OCI-LY7 (cell line): ENCODE results near the gene TSR3. TPM values are rescaled to one million over a fixed set of nuclear protein-coding genes. Genes with fewer than 3 reads are reported as not detected.

Experiments
- BruUV-seq: library from RNA; stranded (reverse); fragments of 400-500 nt; replicated peaks from 2 replicates; lab custom pipeline; 2021; lab: Mats Ljungman, UMichigan
- CTCF ChIA-PET: fragments of 300-600 bp; sonication (Branson Sonifier 250); formaldehyde crosslinking; loops from one replicate; lab custom pipeline; 2022; ENCODE audit warnings: antibody characterized with exemption; ENCODE audit not compliant: unreplicated experiment; lab: Charles Lee
- POLR2A ChIA-PET: fragments of 300-600 bp; sonication (Branson Sonifier 250); formaldehyde crosslinking; loops from one replicate; lab custom pipeline; 2022; ENCODE audit warnings: antibody characterized with exemption; lab: Charles Lee
- DNase-seq: peaks from one replicate; pipeline ENCODE4 v3.0.0-alpha.2; 2015; ENCODE audit warnings: low spot score
- H2AFZ ChIP-seq: fragments of 200-600 bp; sonication (generic), shearing (Covaris generic); 2 replicates; pipeline ENCODE4 v1.6.1; 2014; ENCODE audit warnings: mild to moderate bottlenecking, antibody characterized with exemption, low read length, moderate library complexity
- H3K27ac ChIP-seq: fragments of 200-600 bp; sonication (generic); 2 replicates; pipeline ENCODE4 v1.5.1; 2014; ENCODE audit warnings: mixed run types, low read depth, mild to moderate bottlenecking, moderate library complexity, low read length, inconsistent platforms; ENCODE audit not compliant: poor library complexity, severe bottlenecking
- H3K36me3 ChIP-seq: fragments of 200-600 bp; sonication (generic); 2 replicates; pipeline ENCODE4 v1.6.1; 2014; ENCODE audit warnings: mild to moderate bottlenecking, antibody characterized with exemption, low read length, moderate library complexity, mixed read lengths; ENCODE audit not compliant: insufficient read depth
- H3K4me1 ChIP-seq: fragments of 200-600 bp; sonication (generic); 2 replicates; pipeline ENCODE4 v1.5.1; 2014; ENCODE audit warnings: mild to moderate bottlenecking, low read length; ENCODE audit not compliant: insufficient read depth, poor library complexity, severe bottlenecking
- H3K4me2 ChIP-seq: fragments of 200-600 bp; sonication (generic); 2 replicates; pipeline ENCODE4 v1.6.1; 2014; ENCODE audit warnings: mild to moderate bottlenecking, low read length
- H3K4me3 ChIP-seq: fragments of 200-600 bp; sonication (generic); 2 replicates; pipeline ENCODE4 v1.5.1; 2014; ENCODE audit warnings: mild to moderate bottlenecking, low read depth, low read length; ENCODE audit not compliant: poor library complexity, severe bottlenecking
- H3K79me2 ChIP-seq: fragments of 200-600 bp; sonication (generic); 2 replicates; pipeline ENCODE4 v1.6.1; 2016; ENCODE audit warnings: low read depth, mild to moderate bottlenecking, low read length, moderate library complexity, mixed read lengths; ENCODE audit not compliant: insufficient read depth
- H3K9me2 ChIP-seq: fragments of 200-600 bp; sonication (generic); 2 replicates; pipeline ENCODE4 v1.6.1; 2016; ENCODE audit warnings: mild to moderate bottlenecking, low read length, mixed read lengths; ENCODE audit not compliant: insufficient read depth
- H3K9me3 ChIP-seq: fragments of 200-600 bp; sonication (generic); 2 replicates; pipeline ENCODE4 v1.6.1; 2014; ENCODE audit warnings: mild to moderate bottlenecking, mixed run types, low read length, mixed read lengths
- H4K20me1 ChIP-seq: fragments of 200-600 bp; sonication (generic); 2 replicates; pipeline ENCODE4 v1.6.1; 2014; ENCODE audit warnings: mild to moderate bottlenecking, antibody characterized with exemption, low read length, moderate library complexity, mixed read lengths; ENCODE audit not compliant: insufficient read depth
- EZH2phosphoT487 ChIP-seq: fragments of 200-600 bp; sonication (generic); IDR thresholded peaks from 2 replicates; pipeline ENCODE4 v1.6.1; 2018; ENCODE audit warnings: low read depth, borderline replicate concordance, mild to moderate bottlenecking, mixed run types, antibody characterized with exemption, low read length, moderate library complexity, mixed read lengths
- intact Hi-C: fragments of 100-400 bp; cut with micrococcal nuclease; formaldehyde crosslinking; loops from one replicate; pipeline ENCODE4 v1.10.0; 2022; ENCODE audit not compliant: unreplicated experiment
- total RNA-seq, 2 experiments: library from RNA; depleted of rRNA in 1 of 2; stranded (reverse); fragments of >200 nt in 1 of 2; shearing (Covaris generic) in 1 of 2; gene quantifications; 2 replicates each; pipeline ENCODE4 v1.2.3, GENCODE V29; 2014 to 2022
- TF ChIP-seq, protein P1 (sequence below): fragments of 200-600 bp; sonication (generic); conservative IDR thresholded peaks from 2 replicates; pipeline ENCODE4 v1.5.1; 2014; ENCODE audit warnings: mild to moderate bottlenecking, antibody characterized with exemption, low read length, moderate library complexity, mixed read lengths

The TSR3 gene
- total RNA-seq, 2 experiments from 2014 or later, result 47.2 to 75.8 TPM

DNA sequence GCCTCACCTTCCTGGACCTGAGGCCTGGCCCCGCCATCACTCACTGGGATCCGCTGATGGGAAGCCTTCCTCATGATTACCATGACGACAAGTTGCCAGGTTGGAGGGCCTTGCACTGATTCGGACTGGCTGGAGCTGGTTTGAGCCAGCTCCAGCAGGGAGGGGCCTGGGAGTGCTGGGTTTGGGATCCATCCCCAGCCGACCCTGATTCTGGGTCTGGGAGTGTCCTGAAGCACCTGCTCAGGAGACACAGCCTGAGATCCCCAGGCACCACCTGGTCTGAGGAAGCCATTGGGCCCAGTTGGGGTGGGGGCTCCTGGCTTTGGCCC is 24.1 kb downstream of the TSR3 start:
- Histone ChIP-seq H3K36me3 (peaks cover 33% of the 10 kb centered on the region), H2AFZ (no peak overlapping the region), H3K4me2 (no peak overlapping the region), H3K4me1 (peaks cover 18% of the 10 kb centered on the region), H3K9me2 (no peaks in the 10 kb centered on the region), H3K27ac (no peak overlapping the region), H3K9me3 (no peaks in the 10 kb centered on the region), H4K20me1 (no peaks in the 10 kb centered on the region), H3K4me3 (no peak overlapping the region), H3K79me2 (no peaks in the 10 kb centered on the region)
- intact Hi-C loops, result no loop called here
- no TSS peak for BruUV-seq
- no peak for DNase-seq
- ChIA-PET POLR2A (no interaction called here), CTCF (no interaction called here)
- TF ChIP-seq, protein P1, sequence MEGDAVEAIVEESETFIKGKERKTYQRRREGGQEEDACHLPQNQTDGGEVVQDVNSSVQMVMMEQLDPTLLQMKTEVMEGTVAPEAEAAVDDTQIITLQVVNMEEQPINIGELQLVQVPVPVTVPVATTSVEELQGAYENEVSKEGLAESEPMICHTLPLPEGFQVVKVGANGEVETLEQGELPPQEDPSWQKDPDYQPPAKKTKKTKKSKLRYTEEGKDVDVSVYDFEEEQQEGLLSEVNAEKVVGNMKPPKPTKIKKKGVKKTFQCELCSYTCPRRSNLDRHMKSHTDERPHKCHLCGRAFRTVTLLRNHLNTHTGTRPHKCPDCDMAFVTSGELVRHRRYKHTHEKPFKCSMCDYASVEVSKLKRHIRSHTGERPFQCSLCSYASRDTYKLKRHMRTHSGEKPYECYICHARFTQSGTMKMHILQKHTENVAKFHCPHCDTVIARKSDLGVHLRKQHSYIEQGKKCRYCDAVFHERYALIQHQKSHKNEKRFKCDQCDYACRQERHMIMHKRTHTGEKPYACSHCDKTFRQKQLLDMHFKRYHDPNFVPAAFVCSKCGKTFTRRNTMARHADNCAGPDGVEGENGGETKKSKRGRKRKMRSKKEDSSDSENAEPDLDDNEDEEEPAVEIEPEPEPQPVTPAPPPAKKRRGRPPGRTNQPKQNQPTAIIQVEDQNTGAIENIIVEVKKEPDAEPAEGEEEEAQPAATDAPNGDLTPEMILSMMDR, result no peak
- TF ChIP-seq EZH2phosphoT487, result no peak

DNA sequence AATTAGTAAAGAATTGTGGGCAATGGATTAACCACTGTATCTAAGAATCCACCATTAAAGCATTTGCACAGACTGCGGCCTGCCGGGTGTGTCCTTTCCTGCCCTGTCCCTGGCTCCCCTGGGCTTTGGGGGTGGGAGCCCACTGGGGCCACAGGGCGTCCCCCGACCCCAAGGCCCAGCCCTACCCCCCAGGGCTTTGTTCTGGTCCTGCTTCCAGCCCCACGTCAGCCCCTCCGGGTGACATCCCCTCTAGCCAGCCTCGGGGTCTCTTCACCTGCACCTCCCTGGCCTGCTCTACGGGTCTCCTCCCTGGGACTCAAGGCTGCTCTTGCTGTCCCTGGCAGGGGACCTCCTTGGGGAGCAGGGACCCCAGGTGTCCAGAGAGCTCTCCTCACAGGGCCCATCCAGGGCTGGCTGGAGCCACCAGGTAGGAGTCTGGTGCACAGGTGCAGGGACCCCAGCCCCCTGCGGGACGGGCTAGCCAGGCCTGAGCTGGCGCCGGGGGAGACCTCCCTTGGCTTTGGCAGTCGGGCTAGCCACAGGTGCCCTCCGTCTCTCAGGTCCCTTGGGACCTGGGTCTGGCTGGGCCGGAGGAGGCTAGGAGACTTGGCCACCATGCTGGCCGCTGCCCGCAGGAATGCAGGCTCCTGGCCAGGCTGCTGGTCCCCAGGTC is 24.6 kb downstream of the TSR3 start:
- Histone ChIP-seq H3K4me2 (no peak overlapping the region), H2AFZ (no peak overlapping the region), H3K4me1 (peaks cover 13% of the 10 kb centered on the region), H3K79me2 (no peaks in the 10 kb centered on the region), H3K27ac (no peak overlapping the region), H3K36me3 (peaks cover 38% of the 10 kb centered on the region), H4K20me1 (no peaks in the 10 kb centered on the region), H3K9me2 (no peaks in the 10 kb centered on the region), H3K9me3 (no peaks in the 10 kb centered on the region), H3K4me3 (no peak overlapping the region)
- no TSS peak for BruUV-seq
- DNase-seq, result no peak
- no peak for TF ChIP-seq EZH2phosphoT487
- TF ChIP-seq, protein P1, result no peak
- intact Hi-C loops, result no loop called here
- POLR2A ChIA-PET, result no interaction called here
- CTCF ChIA-PET, result no interaction called here

DNA sequence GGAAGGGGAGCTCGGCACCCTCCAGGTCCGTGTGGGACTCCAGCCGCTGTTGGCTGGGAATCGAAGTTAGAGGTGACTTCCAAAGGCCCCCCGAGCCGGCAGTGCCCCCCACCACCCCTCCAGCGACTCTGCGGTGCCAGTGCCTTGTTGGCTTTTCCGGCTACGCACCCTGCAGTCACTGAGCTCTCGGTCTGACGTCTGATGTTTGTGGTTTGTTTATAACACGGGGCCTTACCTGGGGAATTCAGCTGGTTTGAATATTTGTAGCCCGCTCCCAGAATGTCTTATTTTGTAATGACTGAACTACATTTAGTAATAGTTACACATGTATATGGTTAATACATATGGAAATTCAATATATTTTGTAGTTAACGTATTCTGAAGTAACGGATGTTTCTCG is 25.3 kb downstream of the TSR3 start:
- Histone ChIP-seq H3K4me2 (no peak overlapping the region), H3K27ac (no peak overlapping the region), H3K79me2 (no peaks in the 10 kb centered on the region), H3K4me3 (no peak overlapping the region), H3K9me2 (no peaks in the 10 kb centered on the region), H3K36me3 (peaks cover 45% of the 10 kb centered on the region), H3K9me3 (no peaks in the 10 kb centered on the region), H2AFZ (no peak overlapping the region), H4K20me1 (no peaks in the 10 kb centered on the region), H3K4me1 (peaks cover 6% of the 10 kb centered on the region)
- intact Hi-C loops, result no loop called here
- BruUV-seq, result no TSS peak
- no peak for TF ChIP-seq EZH2phosphoT487
- TF ChIP-seq, protein P1, result no peak
- ChIA-PET POLR2A (no interaction called here), CTCF (no interaction called here)
- no peak for DNase-seq
